Neural cell (in vitro differentiated cells): Measurements from ENCODE around the gene IL17B.

ENCODE experiments used
- CTCF ChIP-seq: fragments of 450-650 bp; IDR thresholded peaks from 2 replicates; pipeline ENCODE4 v1.5.1; 2014; ENCODE audit warnings: antibody characterized with exemption, mild to moderate bottlenecking, moderate library complexity; ENCODE audit not compliant: poor library complexity, severe bottlenecking
- EP300 ChIP-seq: fragments of 450-650 bp; conservative IDR thresholded peaks from 2 replicates; pipeline ENCODE4 v1.6.1; 2014; ENCODE audit warnings: antibody characterized with exemption, mild to moderate bottlenecking, moderate library complexity; ENCODE audit not compliant: poor library complexity, severe bottlenecking
- EZH2 ChIP-seq: fragments of 200-600, 300-800 bp; shearing (Covaris generic), sonication (generic); IDR thresholded peaks from 2 replicates; pipeline ENCODE4 v1.6.1; 2014; ENCODE audit warnings: antibody characterized with exemption, low read length, borderline replicate concordance, mild to moderate bottlenecking; ENCODE audit not compliant: insufficient read depth, poor library complexity, severe bottlenecking
- MXI1 ChIP-seq: fragments of 450-650 bp; conservative IDR thresholded peaks from 2 replicates; pipeline ENCODE4 v1.6.1; 2014; ENCODE audit warnings: antibody characterized with exemption, mild to moderate bottlenecking; ENCODE audit not compliant: poor library complexity, severe bottlenecking
- POLR2AphosphoS5 ChIP-seq: IDR thresholded peaks from 2 replicates; pipeline ENCODE4 v1.6.1; 2012
- SMC3 ChIP-seq: fragments of 450-650 bp; conservative IDR thresholded peaks from 2 replicates; pipeline ENCODE4 v1.6.1; 2014; ENCODE audit warnings: antibody characterized with exemption, mild to moderate bottlenecking, moderate library complexity; ENCODE audit not compliant: poor library complexity
- TAF1 ChIP-seq: IDR thresholded peaks from 2 replicates; pipeline ENCODE4 v1.6.1; 2012; ENCODE audit warnings: low read depth

GRCh38 chr5:149337736-149338135 is 41.4 kb downstream of the IL17B start:
- TF ChIP-seq CTCF (no peak), EZH2 (no peak), EP300 (no peak), MXI1 (no peak), SMC3 (no peak), POLR2AphosphoS5 (no peak), TAF1 (no peak)
